H9 (cell line): ENCODE results near the gene ZNF652. TPM values are rescaled to one million over a fixed set of nuclear protein-coding genes. Genes with fewer than 3 reads are reported as not detected.

Experiments used
- DNase-seq: peaks from one replicate; pipeline ENCODE4 v3.0.0-alpha.2; 2017
- H2AFZ ChIP-seq: one replicate; pipeline ENCODE4 v1.6.1; 2013; ENCODE audit warnings: mild to moderate bottlenecking, low read length, control low read depth, moderate library complexity
- H2AK5ac ChIP-seq: 2 replicates; pipeline ENCODE4 v1.6.1; 2013; ENCODE audit warnings: low read length, control low read depth, mixed read lengths; ENCODE audit not compliant: insufficient read length
- H2BK120ac ChIP-seq: one replicate; pipeline ENCODE4 v1.6.1; 2013; ENCODE audit warnings: low read depth, mild to moderate bottlenecking, low read length, control low read depth, inconsistent platforms; ENCODE audit not compliant: poor library complexity, severe bottlenecking
- H2BK12ac ChIP-seq: 2 replicates; pipeline ENCODE4 v1.6.1; 2013; ENCODE audit warnings: low read length, control low read depth, mixed read lengths, low read depth; ENCODE audit not compliant: insufficient read length
- H2BK15ac ChIP-seq: 2 replicates; pipeline ENCODE4 v1.6.1; 2013; ENCODE audit warnings: low read depth, low read length, control low read depth
- H2BK20ac ChIP-seq: one replicate; pipeline ENCODE4 v1.6.1; 2013; ENCODE audit warnings: low read depth, mild to moderate bottlenecking, low read length, control low read depth, inconsistent platforms; ENCODE audit not compliant: poor library complexity, severe bottlenecking
- H2BK5ac ChIP-seq: 2 replicates; pipeline ENCODE4 v1.6.1; 2013; ENCODE audit warnings: low read length, control low read depth, mixed read lengths; ENCODE audit not compliant: insufficient read length
- H3K14ac ChIP-seq: 2 replicates; pipeline ENCODE4 v1.6.1; 2013; ENCODE audit warnings: low read length, control low read depth; ENCODE audit not compliant: insufficient read depth
- H3K18ac ChIP-seq: 2 replicates; pipeline ENCODE4 v1.6.1; 2013; ENCODE audit warnings: low read depth, mild to moderate bottlenecking, mixed read lengths, low read length, control low read depth; ENCODE audit not compliant: insufficient read length
- H3K23ac ChIP-seq: 2 replicates; pipeline ENCODE4 v1.6.1; 2013; ENCODE audit warnings: low read length, control low read depth, mixed read lengths, low read depth; ENCODE audit not compliant: insufficient read length
- H3K23me2 ChIP-seq: 2 replicates; pipeline ENCODE4 v1.6.1; 2013; ENCODE audit warnings: low read depth, mild to moderate bottlenecking, mixed read lengths, low read length, control low read depth; ENCODE audit not compliant: insufficient read length, poor library complexity, severe bottlenecking
- H3K27ac ChIP-seq: 2 replicates; pipeline ENCODE4 v1.5.1; 2013; ENCODE audit warnings: low read length, control low read depth, mixed read lengths, low read depth; ENCODE audit not compliant: insufficient read length
- H3K27me3 ChIP-seq: 2 replicates; pipeline ENCODE4 v1.6.1; 2013; ENCODE audit warnings: low read length, control low read depth, inconsistent platforms; ENCODE audit not compliant: insufficient read depth
- H3K4ac ChIP-seq: 2 replicates; pipeline ENCODE4 v1.6.1; 2013; ENCODE audit warnings: low read depth, mild to moderate bottlenecking, control low read depth, inconsistent platforms, low read length, moderate library complexity
- H3K4me1 ChIP-seq: 2 replicates; pipeline ENCODE4 v1.6.1; 2013; ENCODE audit warnings: low read length, control low read depth, inconsistent platforms; ENCODE audit not compliant: insufficient read depth
- H3K4me2 ChIP-seq: 2 replicates; pipeline ENCODE4 v1.6.1; 2013; ENCODE audit warnings: low read length, control low read depth, mixed read lengths; ENCODE audit not compliant: insufficient read length, insufficient read depth
- H3K56ac ChIP-seq: 2 replicates; pipeline ENCODE4 v1.6.1; 2013; ENCODE audit warnings: low read depth, mild to moderate bottlenecking, mixed read lengths, low read length, control low read depth; ENCODE audit not compliant: insufficient read length
- H3K79me1 ChIP-seq: 2 replicates; pipeline ENCODE4 v1.6.1; 2013; ENCODE audit warnings: low read depth, mild to moderate bottlenecking, moderate library complexity, low read length, control low read depth, inconsistent platforms; ENCODE audit not compliant: insufficient read depth, poor library complexity, severe bottlenecking
- H3K79me2 ChIP-seq: 2 replicates; pipeline ENCODE4 v1.6.1; 2013; ENCODE audit warnings: low read length, control low read depth, inconsistent platforms; ENCODE audit not compliant: insufficient read depth
- H3K9ac ChIP-seq: 2 replicates; pipeline ENCODE4 v1.6.1; 2013; ENCODE audit warnings: low read length, control low read depth, mixed read lengths; ENCODE audit not compliant: insufficient read length; ENCODE audit errors: extremely low read depth
- H3K9me3 ChIP-seq: one replicate; pipeline ENCODE4 v1.6.1; 2013; ENCODE audit warnings: low read depth, low read length, inconsistent platforms; ENCODE audit not compliant: control insufficient read depth
- H3T11ph ChIP-seq: one replicate; pipeline ENCODE4 v1.6.1; 2013; ENCODE audit warnings: mild to moderate bottlenecking, low read length, control low read depth, inconsistent platforms
- H4K20me1 ChIP-seq: one replicate; pipeline ENCODE4 v1.6.1; 2013; ENCODE audit not compliant: control insufficient read depth, insufficient read length, insufficient read depth
- H4K5ac ChIP-seq: 2 replicates; pipeline ENCODE4 v1.6.1; 2013; ENCODE audit warnings: low read depth, mild to moderate bottlenecking, mixed read lengths, low read length, control low read depth; ENCODE audit not compliant: insufficient read length
- H4K8ac ChIP-seq: replicated peaks from 2 replicates; pipeline ENCODE4 v1.6.1; 2013; ENCODE audit warnings: low read length, control low read depth, mixed read lengths, low read depth; ENCODE audit not compliant: insufficient read length
- H4K91ac ChIP-seq: 2 replicates; pipeline ENCODE4 v1.6.1; 2013; ENCODE audit warnings: low read depth, mild to moderate bottlenecking, moderate library complexity, mixed read lengths, low read length, control low read depth; ENCODE audit not compliant: insufficient read length
- H3K27ac Mint-ChIP-seq, 3 experiments: 2 replicates in 2 of 3; 3 replicates in 1 of 3; pipeline ENCODE4 v1.8.0; 2020 to 2021; ENCODE audit warnings: mixed read lengths in 3 of 3, mild to moderate bottlenecking in 1 of 3, moderate library complexity in 1 of 3
- H3K27me3 Mint-ChIP-seq: 2 replicates; pipeline ENCODE4 v1.8.0; 2021; ENCODE audit warnings: low read depth, mild to moderate bottlenecking, moderate library complexity, mixed read lengths
- H3K36me3 Mint-ChIP-seq, 3 experiments: 2 replicates in 2 of 3; 3 replicates in 1 of 3; pipeline ENCODE4 v1.8.0; 2020 to 2021; ENCODE audit warnings: low read depth in 3 of 3, mixed read lengths in 3 of 3; ENCODE audit not compliant: insufficient read depth in 1 of 3
- H3K4me1 Mint-ChIP-seq, 2 experiments: 2 replicates each; pipeline ENCODE4 v1.8.0; 2020; ENCODE audit warnings: mixed read lengths in 2 of 2
- H3K4me3 Mint-ChIP-seq, 2 experiments: 2 replicates in 1 of 2; 3 replicates in 1 of 2; pipeline ENCODE4 v1.8.0; 2020 to 2021; ENCODE audit warnings: mild to moderate bottlenecking in 2 of 2, mixed read lengths in 2 of 2, moderate library complexity in 1 of 2
- H3K9me3 Mint-ChIP-seq, 2 experiments: 2 replicates in 1 of 2; 3 replicates in 1 of 2; pipeline ENCODE4 v1.8.0; 2020; ENCODE audit warnings: mild to moderate bottlenecking in 2 of 2, mixed read lengths in 2 of 2, moderate library complexity in 1 of 2
- WGBS: extraction: QIAGEN DNeasy Blood & Tissue Kit; methylation state at CpG from one replicate; pipeline ENCODE4 v1.1.7; 2013; ENCODE audit warnings: missing lambda C conversion rate, low lambda C conversion rate, mixed read lengths; ENCODE audit not compliant: insufficient read length; ENCODE audit errors: extremely low coverage; 5-methylcytosine and 5-hydroxymethylcytosine counted together
- total RNA-seq: library from RNA; stranded (reverse); gene quantifications from 2 replicates; pipeline ENCODE4 v1.2.1, GENCODE V29; 2021
- TF ChIP-seq, protein P1 (sequence below): fragments of 200-600 bp; sonication (generic); conservative IDR thresholded peaks from 3 replicates; pipeline ENCODE4 v1.8.0; 2021; ENCODE audit warnings: antibody characterized with exemption, mild to moderate bottlenecking

Gene ZNF652
- total RNA-seq, 1 experiment from 2014 or later = 33.6 TPM

DNA sequence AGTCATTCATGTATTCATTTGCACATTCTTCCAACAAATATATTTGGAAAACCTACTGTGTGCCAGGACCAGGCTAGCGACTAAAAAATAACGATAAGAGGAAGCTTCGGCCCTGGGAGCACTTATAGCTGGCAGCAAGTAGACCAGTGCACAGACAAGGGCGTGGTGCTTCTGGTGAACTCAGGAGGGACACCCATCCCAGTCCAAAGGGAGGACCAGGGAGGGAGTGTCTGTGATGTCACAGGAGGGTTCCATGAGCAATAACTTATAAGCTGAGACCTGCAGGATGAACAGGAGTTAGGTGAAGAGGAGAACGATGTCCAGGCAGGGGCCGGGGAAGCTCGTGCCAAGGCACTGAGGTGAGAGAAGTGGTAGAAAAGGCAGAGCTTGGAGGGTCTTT is 114.1 kb downstream of the ZNF652 start:
- no peak overlapping the region for H3K27ac ChIP-seq
- H3K4me2 ChIP-seq = no peak overlapping the region

More for the DNA sequence above, 114.1 kb downstream of the ZNF652 start:
- Histone ChIP-seq H3K79me2 (no peaks in the 10 kb centered on the region), H4K5ac (no peak overlapping the region), H3K9ac (no peak overlapping the region), H2BK20ac (no peak overlapping the region), H3K18ac (no peak overlapping the region), H2BK15ac (no peak overlapping the region), H3K56ac (no peak overlapping the region), H3K79me1 (no peaks in the 10 kb centered on the region), H3K9me3 (no peaks in the 10 kb centered on the region), H2BK120ac (no peak overlapping the region), H2AFZ (no peak overlapping the region), H2AK5ac (no peak overlapping the region), H3T11ph (no peak overlapping the region), H3K27me3 (no peaks in the 10 kb centered on the region), H3K23ac (no peak overlapping the region), H4K8ac (no peak overlapping the region), H2BK5ac (no peak overlapping the region), H4K91ac (no peak overlapping the region), H2BK12ac (no peak overlapping the region), H3K14ac (no peak overlapping the region), H3K23me2 (no peaks in the 10 kb centered on the region), H3K4ac (no peak overlapping the region), H3K4me1 (no peaks in the 10 kb centered on the region), H4K20me1 (no peaks in the 10 kb centered on the region)
- TF ChIP-seq, protein P1, sequence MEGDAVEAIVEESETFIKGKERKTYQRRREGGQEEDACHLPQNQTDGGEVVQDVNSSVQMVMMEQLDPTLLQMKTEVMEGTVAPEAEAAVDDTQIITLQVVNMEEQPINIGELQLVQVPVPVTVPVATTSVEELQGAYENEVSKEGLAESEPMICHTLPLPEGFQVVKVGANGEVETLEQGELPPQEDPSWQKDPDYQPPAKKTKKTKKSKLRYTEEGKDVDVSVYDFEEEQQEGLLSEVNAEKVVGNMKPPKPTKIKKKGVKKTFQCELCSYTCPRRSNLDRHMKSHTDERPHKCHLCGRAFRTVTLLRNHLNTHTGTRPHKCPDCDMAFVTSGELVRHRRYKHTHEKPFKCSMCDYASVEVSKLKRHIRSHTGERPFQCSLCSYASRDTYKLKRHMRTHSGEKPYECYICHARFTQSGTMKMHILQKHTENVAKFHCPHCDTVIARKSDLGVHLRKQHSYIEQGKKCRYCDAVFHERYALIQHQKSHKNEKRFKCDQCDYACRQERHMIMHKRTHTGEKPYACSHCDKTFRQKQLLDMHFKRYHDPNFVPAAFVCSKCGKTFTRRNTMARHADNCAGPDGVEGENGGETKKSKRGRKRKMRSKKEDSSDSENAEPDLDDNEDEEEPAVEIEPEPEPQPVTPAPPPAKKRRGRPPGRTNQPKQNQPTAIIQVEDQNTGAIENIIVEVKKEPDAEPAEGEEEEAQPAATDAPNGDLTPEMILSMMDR = no peak
- Mint-ChIP-seq H3K9me3 (no peaks in the 10 kb centered on the region; a peak in 1 of 5 replicates), H3K27ac (no peak overlapping the region), H3K36me3 (no peaks in the 10 kb centered on the region), H3K4me3 (no peak overlapping the region), H3K4me1 (peaks cover 0 to 2% of the 10 kb centered on the region in 2 experiments; a peak in 1 of 4 replicates), H3K27me3 (peaks cover 4% of the 10 kb centered on the region)
- DNase-seq = no peak
- WGBS = no CpG with 5 or more reads among the region's 7 CpGs
